Mesendoderm (in vitro differentiated cells): ENCODE results near the gene FAM216B.

ENCODE experiments used
- DNase-seq: peaks from one replicate; pipeline ENCODE4 v3.0.0; 2013
- H2AK5ac ChIP-seq: 2 replicates; pipeline ENCODE4 v1.6.1; 2013; ENCODE audit warnings: low read length, inconsistent platforms
- H2BK120ac ChIP-seq: 2 replicates; pipeline ENCODE4 v1.6.1; 2013; ENCODE audit warnings: low read depth, mild to moderate bottlenecking, low read length, moderate library complexity, mixed read lengths
- H2BK15ac ChIP-seq: replicated peaks from 2 replicates; pipeline ENCODE4 v1.6.1; 2013; ENCODE audit warnings: low read depth, mild to moderate bottlenecking, moderate library complexity
- H2BK5ac ChIP-seq: 2 replicates; pipeline ENCODE4 v1.6.1; 2013; ENCODE audit warnings: low read length, inconsistent platforms
- H3K18ac ChIP-seq: 2 replicates; pipeline ENCODE4 v1.6.1; 2013; ENCODE audit warnings: mild to moderate bottlenecking, low read length, mixed read lengths
- H3K23ac ChIP-seq: one replicate; pipeline ENCODE4 v1.6.1; 2013; ENCODE audit warnings: low read length
- H3K27ac ChIP-seq: 2 replicates; pipeline ENCODE4 v1.5.1; 2013; ENCODE audit warnings: low read depth, mild to moderate bottlenecking, inconsistent platforms, low read length, moderate library complexity
- H3K27me3 ChIP-seq: 2 replicates; pipeline ENCODE4 v1.6.1; 2013; ENCODE audit warnings: low read length, control low read depth, mild to moderate bottlenecking, inconsistent platforms; ENCODE audit not compliant: insufficient read depth, poor library complexity
- H3K36me3 ChIP-seq: 2 replicates; pipeline ENCODE4 v1.6.1; 2013; ENCODE audit warnings: low read length, inconsistent platforms; ENCODE audit not compliant: control insufficient read depth, insufficient read depth
- H3K4ac ChIP-seq: one replicate; pipeline ENCODE4 v1.6.1; 2013; ENCODE audit warnings: low read depth, mild to moderate bottlenecking, low read length, moderate library complexity
- H3K4me1 ChIP-seq: 2 replicates; pipeline ENCODE4 v1.6.1; 2013; ENCODE audit warnings: low read depth, low read length, inconsistent platforms; ENCODE audit not compliant: control insufficient read depth
- H3K4me2 ChIP-seq: 2 replicates; pipeline ENCODE4 v1.6.1; 2013; ENCODE audit warnings: low read length
- H3K4me3 ChIP-seq: 2 replicates; pipeline ENCODE4 v1.5.1; 2013; ENCODE audit warnings: mild to moderate bottlenecking, low read length
- H3K56ac ChIP-seq: one replicate; pipeline ENCODE4 v1.6.1; 2013; ENCODE audit warnings: low read length
- H3K79me1 ChIP-seq: 2 replicates; pipeline ENCODE4 v1.6.1; 2013; ENCODE audit warnings: low read length, inconsistent platforms
- H3K79me2 ChIP-seq: 2 replicates; pipeline ENCODE4 v1.6.1; 2013; ENCODE audit warnings: mild to moderate bottlenecking, low read length; ENCODE audit not compliant: control insufficient read depth, insufficient read depth
- H3K9ac ChIP-seq: 2 replicates; pipeline ENCODE4 v1.6.1; 2013; ENCODE audit warnings: low read length, inconsistent platforms
- H4K5ac ChIP-seq: one replicate; pipeline ENCODE4 v1.6.1; 2013; ENCODE audit warnings: low read length
- H4K8ac ChIP-seq: one replicate; pipeline ENCODE4 v1.6.1; 2013; ENCODE audit warnings: low read depth, mild to moderate bottlenecking, control low read depth, low read length, moderate library complexity
- WGBS: extraction: QIAGEN DNeasy Blood & Tissue Kit; methylation state at CpG from one replicate; pipeline ENCODE4 v1.1.7; 2013; ENCODE audit warnings: low lambda C conversion rate, missing lambda C conversion rate; ENCODE audit not compliant: insufficient coverage; ENCODE audit errors: extremely low coverage; 5-methylcytosine and 5-hydroxymethylcytosine counted together

FAM216B gene

GRCh38 chr13:42780044-42780443 is 1.3 kb upstream of the FAM216B start:
- no CpG with 5 or more reads among the region's 1 CpG for WGBS
- Histone ChIP-seq H3K18ac (no peak overlapping the region), H3K4me3 (no peak overlapping the region), H3K4me2 (no peak overlapping the region), H3K79me1 (no peaks in the 10 kb centered on the region), H2AK5ac (no peak overlapping the region), H2BK15ac (no peak overlapping the region), H3K79me2 (no peaks in the 10 kb centered on the region), H4K5ac (no peak overlapping the region), H3K23ac (no peak overlapping the region), H3K56ac (no peak overlapping the region), H3K27ac (no peak overlapping the region), H2BK120ac (no peak overlapping the region), H2BK5ac (no peak overlapping the region), H3K4ac (no peak overlapping the region), H4K8ac (no peak overlapping the region), H3K27me3 (no peaks in the 10 kb centered on the region), H3K36me3 (no peaks in the 10 kb centered on the region), H3K4me1 (no peaks in the 10 kb centered on the region), H3K9ac (no peak overlapping the region)
- DNase-seq: no peak

GRCh38 chr13:42786715-42787114 is 5.3 kb downstream of the FAM216B start:
- Histone ChIP-seq H2BK120ac (no peak overlapping the region), H3K4ac (no peak overlapping the region), H3K18ac (no peak overlapping the region), H2BK15ac (no peak overlapping the region), H3K56ac (no peak overlapping the region), H3K79me1 (no peaks in the 10 kb centered on the region), H3K4me1 (no peaks in the 10 kb centered on the region), H3K23ac (no peak overlapping the region), H3K27me3 (no peaks in the 10 kb centered on the region), H3K9ac (no peak overlapping the region), H3K27ac (no peak overlapping the region), H3K36me3 (no peaks in the 10 kb centered on the region), H2BK5ac (no peak overlapping the region), H3K4me2 (no peak overlapping the region), H4K5ac (no peak overlapping the region), H2AK5ac (no peak overlapping the region), H3K79me2 (no peaks in the 10 kb centered on the region), H4K8ac (no peak overlapping the region), H3K4me3 (no peak overlapping the region)
- WGBS: 100% methylated on average over 1 of the region's 7 CpGs
- no peak for DNase-seq

DNA sequence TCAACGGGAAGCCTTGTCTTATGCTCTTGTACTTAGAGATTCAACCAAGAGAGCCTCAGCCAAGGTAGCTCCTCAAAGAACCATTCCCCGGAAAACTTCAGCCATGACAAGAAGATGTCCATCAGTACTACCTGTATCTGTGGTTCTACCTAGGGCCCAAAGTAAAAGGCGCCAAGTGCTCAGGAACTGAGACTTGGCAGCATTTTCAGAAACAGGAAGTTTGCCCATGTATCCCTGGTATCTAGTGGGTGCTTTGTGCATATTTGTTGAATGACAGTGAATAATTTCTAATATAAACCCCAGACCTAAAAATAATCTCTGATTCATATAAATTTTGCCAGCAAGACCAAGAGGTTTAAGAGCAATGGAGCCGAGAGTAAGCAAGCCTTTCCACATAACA is 7.2 kb downstream of the FAM216B start:
- no peak overlapping the region for H2BK120ac ChIP-seq
- WGBS: no CpG with 5 or more reads among the region's 4 CpGs

DNA sequence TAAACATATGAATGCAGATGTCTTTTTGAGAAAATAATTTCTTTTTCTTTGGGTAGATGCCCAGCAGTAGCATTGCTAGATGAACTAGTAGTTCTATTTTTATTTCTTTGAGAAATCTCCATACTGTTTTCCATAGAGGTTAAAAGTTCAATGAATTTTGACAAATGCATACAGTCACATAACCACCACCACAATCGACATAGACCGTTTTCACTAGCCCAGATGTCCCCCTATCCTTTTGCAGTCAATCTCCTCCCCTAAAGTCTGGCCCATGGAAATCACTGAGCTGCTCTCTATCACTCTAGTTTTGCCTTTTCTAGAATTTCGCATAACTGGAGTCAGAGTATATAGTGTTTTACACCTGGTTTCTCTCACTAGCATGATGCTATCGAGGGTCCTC is 10.8 kb downstream of the FAM216B start:
- Histone ChIP-seq H4K8ac (no peak overlapping the region), H3K27me3 (no peaks in the 10 kb centered on the region), H3K27ac (no peak overlapping the region), H3K79me1 (no peaks in the 10 kb centered on the region), H3K4ac (no peak overlapping the region), H3K4me2 (no peak overlapping the region), H3K79me2 (no peaks in the 10 kb centered on the region), H2AK5ac (no peak overlapping the region), H3K9ac (no peak overlapping the region), H3K18ac (no peak overlapping the region), H2BK120ac (no peak overlapping the region), H3K36me3 (no peaks in the 10 kb centered on the region), H3K4me1 (peaks cover 5% of the 10 kb centered on the region), H4K5ac (no peak overlapping the region), H3K56ac (no peak overlapping the region), H2BK5ac (no peak overlapping the region), H3K23ac (no peak overlapping the region), H3K4me3 (no peak overlapping the region), H2BK15ac (no peak overlapping the region)
- WGBS: no CpG with 5 or more reads among the region's 4 CpGs
- no peak for DNase-seq

More for the DNA sequence above, 7.2 kb downstream of the FAM216B start:
- Histone ChIP-seq H3K36me3 (no peaks in the 10 kb centered on the region), H2BK15ac (no peak overlapping the region), H3K27ac (no peak overlapping the region), H3K79me2 (no peaks in the 10 kb centered on the region), H2AK5ac (no peak overlapping the region), H2BK5ac (no peak overlapping the region), H3K27me3 (no peaks in the 10 kb centered on the region), H3K4ac (no peak overlapping the region), H3K9ac (no peak overlapping the region), H3K4me1 (no peaks in the 10 kb centered on the region), H4K8ac (no peak overlapping the region), H3K18ac (no peak overlapping the region), H4K5ac (no peak overlapping the region), H3K4me3 (no peak overlapping the region), H3K56ac (no peak overlapping the region), H3K4me2 (no peak overlapping the region), H3K79me1 (no peaks in the 10 kb centered on the region), H3K23ac (peak overlapping the region; percentile 19)
- no peak for DNase-seq

GRCh38 chr13:42794577-42795275 is 13.3 kb downstream of the FAM216B start:
- Histone ChIP-seq H4K5ac (no peak overlapping the region), H3K27ac (no peak overlapping the region), H3K4ac (no peak overlapping the region), H3K27me3 (no peaks in the 10 kb centered on the region), H3K9ac (no peak overlapping the region), H2BK15ac (no peak overlapping the region), H3K4me2 (no peak overlapping the region), H3K56ac (no peak overlapping the region), H3K79me2 (no peaks in the 10 kb centered on the region), H3K79me1 (no peaks in the 10 kb centered on the region), H2BK5ac (no peak overlapping the region), H3K4me1 (peaks cover 5% of the 10 kb centered on the region), H2BK120ac (no peak overlapping the region), H4K8ac (no peak overlapping the region), H3K36me3 (no peaks in the 10 kb centered on the region), H3K4me3 (no peak overlapping the region), H3K18ac (no peak overlapping the region), H3K23ac (no peak overlapping the region), H2AK5ac (no peak overlapping the region)
- no peak for DNase-seq
- WGBS: no CpG with 5 or more reads among the region's 5 CpGs

GRCh38 chr13:42795666-42796065 is 14.3 kb downstream of the FAM216B start:
- Histone ChIP-seq H3K4me3 (no peak overlapping the region), H4K5ac (no peak overlapping the region), H2BK5ac (no peak overlapping the region), H4K8ac (no peak overlapping the region), H3K27me3 (no peaks in the 10 kb centered on the region), H3K4me1 (peaks cover 5% of the 10 kb centered on the region), H3K23ac (no peak overlapping the region), H3K36me3 (no peaks in the 10 kb centered on the region), H3K27ac (no peak overlapping the region), H3K9ac (no peak overlapping the region), H3K18ac (no peak overlapping the region), H2BK120ac (no peak overlapping the region), H3K79me1 (no peaks in the 10 kb centered on the region), H2AK5ac (no peak overlapping the region), H3K4me2 (no peak overlapping the region), H2BK15ac (no peak overlapping the region), H3K79me2 (no peaks in the 10 kb centered on the region), H3K4ac (no peak overlapping the region), H3K56ac (no peak overlapping the region)
- DNase-seq: no peak
- no CpG with 5 or more reads among the region's 2 CpGs for WGBS
